Inferior parietal cortex (tissue), 1 donor: ENCODE results near the gene TMSB10.
"Not testable (repeated sequence)": the region's sequence is repeated elsewhere in the genome, so short reads cannot be mapped to it uniquely, and the experiment has no call there.

Source experiments
- DNase-seq: peaks from one replicate; pipeline ENCODE4 v3.0.0-alpha.2; 2016; ENCODE audit errors: extremely low spot score

Gene TMSB10

DNA sequence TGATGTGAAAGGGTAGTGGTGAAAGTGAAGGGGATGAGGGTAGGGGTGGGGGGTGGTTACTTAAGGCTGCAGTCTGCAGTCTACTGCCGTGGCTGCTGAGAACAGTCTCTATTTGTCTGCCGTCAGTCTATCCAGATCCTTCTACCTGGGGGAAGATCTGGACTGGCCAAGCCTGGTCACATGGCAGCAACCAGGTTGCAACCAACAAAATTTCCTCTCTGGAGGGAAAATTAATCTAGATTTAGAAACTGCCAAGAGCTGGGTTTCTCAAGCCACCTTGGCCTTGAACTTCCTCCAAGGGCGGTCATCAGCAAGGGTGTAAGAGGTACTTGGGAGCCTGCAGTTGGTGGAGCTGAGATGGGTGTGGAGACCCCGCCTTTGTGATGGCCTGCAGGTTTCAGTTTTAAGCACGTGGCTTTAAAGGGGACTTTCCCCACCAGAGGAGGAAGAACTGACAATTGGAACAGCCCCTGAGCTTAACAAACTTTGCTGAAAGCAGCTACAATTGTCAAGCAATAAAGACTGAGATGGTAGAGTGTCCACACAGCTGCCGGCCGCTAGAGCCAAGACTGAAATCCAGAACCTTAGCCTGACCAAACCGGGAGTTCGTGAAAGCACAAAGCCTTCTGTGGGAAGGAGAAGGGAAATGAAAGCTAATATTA, 34.1 kb downstream of the TMSB10 start:
- DNase-seq = no peak

DNA sequence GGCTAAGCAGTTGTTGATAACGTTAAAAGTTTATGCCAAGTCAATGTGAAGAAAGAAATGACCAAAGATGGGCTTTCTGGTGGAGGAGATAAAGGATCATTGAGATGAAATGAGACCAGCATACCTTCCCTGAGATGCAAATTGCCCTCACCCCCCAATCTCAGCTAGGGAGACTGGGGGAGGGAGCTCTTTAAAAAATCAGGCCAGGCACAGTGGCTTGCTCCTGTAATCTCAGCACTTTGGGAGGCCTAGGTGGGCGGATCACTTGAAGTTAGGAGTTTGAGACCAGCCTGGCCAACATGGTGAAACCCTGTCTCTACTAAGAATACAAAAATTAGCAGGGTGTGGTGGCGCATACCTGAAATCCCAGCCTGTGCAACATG, 34.6 kb downstream of the TMSB10 start:
- no peak for DNase-seq

DNA sequence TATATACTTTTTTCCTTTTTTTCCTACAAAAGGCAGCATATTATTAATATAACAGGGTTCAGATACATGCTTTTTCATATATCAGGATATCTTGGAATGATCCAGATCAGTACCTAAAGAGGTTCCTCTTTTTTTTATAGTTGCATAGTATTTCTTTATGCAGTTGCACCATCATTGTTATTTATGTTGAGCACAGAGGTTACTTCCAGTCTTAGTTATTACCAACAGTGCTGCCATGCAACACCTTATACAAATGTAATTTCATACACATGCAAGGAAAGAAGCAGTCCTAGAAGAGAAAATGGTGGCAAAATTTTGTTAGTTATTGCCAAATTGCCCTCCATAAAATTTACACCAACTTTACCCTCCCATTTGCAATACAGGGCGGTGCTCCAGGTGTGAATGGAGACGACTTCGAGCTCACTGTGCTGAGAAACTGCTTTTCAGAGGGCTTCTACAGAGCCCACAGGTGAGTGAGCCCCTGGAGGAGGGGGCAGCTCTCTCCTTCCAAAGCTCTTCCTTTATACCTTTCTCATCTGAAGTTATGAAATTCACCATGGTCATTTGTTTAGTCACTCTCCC, 35.5 kb downstream of the TMSB10 start:
- DNase-seq = no peak

DNA sequence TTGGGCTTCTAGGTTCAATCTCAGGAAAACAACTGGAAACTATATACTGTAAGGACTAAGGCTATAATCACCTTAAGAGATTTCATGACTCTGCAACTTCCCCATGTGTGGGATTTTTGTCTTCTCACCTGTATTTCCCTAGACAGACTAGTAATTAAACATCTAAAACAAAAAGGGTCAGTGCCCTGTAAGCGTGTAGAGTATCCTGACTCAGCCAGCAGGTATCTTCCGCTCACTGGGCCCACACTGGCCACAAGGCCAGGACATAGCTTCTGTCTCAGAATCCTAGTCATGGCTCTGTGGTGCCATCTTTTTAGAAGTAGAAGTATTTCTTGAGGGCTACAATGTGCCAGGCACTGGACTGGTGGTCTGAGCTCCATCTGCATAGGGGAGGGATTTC, 36.7 kb downstream of the TMSB10 start:
- DNase-seq = no peak

DNA sequence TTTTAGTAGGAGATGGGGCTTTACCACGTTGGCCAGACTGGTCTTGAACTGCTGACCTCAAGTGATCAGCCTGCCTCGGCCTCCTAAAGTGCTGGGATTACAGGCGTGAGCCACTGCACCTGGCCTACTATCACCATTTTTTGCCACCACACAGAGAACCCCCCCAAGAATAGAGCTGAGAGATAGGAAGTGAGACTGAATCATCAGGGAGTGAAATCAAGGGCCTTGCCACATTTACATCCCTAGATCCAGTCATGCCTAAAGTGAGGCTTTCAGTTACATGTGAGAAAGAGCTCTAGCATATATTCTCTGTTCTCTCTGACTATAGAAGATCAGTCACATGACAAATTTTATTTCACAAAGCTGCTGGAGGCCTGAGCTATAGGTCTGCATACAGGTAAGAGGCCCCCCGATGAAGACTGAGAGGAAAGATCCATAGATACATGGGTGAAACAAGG, 37.5 kb downstream of the TMSB10 start:
- no peak for DNase-seq

DNA sequence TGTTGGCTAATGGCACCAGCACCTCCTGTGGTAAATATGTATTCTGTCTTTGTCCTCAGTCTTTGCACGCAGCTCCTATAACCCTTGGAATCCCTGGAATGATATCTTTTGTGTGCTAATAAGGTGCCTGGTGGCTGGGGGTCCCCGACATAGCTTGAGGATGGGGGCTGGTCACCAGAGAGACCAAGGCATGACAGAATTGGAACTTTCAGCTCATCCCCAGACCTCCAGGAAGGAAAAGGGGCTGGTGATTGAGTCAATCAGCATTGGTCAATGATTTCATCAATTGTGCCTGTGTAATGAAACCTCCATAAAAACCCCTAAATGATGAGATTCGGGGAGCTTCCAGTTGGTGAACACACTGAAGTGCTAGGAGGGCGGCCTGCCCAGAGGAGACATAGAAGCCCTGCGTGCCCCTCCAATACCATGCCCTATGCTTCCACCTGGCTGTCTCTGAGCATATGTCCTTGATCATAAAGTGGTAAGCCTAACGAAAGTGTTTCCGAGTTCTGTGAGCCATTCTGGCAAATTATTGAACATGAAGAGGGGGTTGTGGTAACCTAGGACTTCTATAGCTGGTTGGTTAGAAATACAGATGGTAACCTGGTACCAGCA, 38.9 kb downstream of the TMSB10 start:
- DNase-seq = no peak

DNA sequence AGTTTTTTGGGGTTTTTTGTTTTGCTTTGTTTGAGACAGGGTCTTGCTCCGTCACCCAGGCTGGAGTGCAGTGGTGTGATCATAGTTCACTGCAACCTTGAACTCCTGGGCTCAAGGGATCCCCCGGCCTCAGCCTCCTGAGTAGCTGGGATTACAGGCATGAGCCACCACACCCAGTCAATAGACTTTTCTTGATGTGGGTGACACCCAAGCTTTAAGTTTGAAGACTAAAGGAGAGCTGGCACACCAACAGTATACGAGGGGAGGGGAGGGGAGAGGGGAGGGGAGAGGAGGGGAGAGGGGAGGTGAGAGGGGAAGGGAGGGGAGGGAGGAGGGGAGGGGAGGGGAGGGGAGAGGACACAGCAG, 40.4 kb downstream of the TMSB10 start:
- not testable (repeated sequence) for DNase-seq

DNA sequence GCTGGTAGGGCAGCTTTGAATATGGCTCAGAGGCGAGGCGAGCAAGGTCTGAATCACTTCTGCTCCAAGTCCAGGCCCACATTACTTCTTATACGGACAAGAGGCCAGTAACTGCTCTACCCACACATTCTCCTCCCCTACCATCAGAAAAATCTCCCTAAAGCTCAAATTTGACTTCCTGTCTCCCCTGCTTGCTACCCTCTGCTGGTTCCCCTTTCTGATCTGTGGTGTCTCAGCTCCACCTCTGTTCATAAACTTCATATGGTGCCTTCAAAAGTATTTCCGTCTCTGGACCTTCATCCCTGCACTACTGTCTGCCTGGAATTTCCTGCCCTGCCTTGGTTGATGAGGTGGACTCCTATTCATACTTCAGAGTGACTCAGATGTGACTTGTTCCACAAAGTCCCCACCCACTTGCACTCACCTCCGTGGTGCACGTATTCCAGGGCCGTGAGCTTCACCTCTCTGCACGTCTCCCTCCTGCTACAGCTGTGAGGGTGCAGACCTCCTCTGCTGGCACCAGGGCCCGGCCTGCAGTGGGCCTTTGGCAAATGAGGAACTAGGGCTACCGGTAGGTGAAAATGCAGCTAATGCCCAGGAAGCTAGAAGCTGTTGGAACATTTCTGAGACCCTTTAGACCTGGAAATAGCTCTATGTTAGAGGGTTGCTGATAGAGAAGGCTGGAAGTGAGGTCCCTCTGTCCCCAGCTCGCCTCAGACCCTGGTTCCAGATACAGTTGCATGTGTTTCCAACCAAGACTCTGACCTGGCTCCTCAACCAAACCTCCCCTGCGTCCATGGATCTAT, 41.0 kb downstream of the TMSB10 start:
- no peak for DNase-seq

DNA sequence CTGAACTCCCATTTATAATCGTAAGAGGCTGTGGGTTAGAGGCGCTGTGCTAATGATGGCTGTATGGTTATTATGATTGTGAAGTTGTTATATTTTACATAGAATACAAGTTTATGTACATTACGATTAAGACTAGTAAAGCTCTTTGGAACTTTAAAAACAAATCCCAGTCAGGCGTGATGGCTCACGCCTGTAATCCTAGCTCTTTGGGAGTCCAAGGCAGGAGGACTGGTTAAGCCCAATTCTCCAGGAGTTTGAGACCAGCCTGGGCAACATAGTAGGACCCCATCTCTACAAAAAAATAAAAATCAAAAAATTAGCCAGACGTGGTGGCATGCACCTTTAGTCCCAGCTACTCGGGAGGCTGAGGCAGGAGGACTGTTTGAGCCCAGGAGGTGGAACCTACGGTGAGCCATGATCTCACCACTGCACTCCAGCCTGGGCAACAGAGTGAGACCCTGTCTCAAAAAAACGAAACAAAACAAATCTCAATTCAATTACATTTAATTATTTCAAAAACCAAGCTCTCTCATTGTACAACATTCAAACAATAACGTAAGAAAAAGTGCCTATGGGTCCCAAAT, 41.6 kb downstream of the TMSB10 start:
- DNase-seq = no peak

DNA sequence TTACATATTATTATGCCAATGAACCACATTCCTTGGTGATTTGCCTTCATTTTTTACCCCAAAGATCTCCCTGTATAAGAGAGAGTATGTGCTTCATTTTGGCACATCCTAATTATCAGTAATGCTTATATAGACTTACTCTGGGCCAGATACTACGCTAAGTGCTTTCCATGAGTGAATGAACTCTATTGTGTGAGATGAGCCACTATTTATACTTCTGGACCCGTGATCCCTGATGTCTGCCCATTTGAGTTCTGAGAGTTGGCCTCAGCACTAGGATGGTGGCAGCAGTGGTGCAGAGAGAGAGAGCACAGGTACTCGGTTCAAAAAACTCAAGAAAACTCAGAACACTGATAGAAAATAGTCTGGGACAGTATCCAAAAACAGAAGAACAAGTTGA, 48.1 kb downstream of the TMSB10 start:
- no peak for DNase-seq

DNA sequence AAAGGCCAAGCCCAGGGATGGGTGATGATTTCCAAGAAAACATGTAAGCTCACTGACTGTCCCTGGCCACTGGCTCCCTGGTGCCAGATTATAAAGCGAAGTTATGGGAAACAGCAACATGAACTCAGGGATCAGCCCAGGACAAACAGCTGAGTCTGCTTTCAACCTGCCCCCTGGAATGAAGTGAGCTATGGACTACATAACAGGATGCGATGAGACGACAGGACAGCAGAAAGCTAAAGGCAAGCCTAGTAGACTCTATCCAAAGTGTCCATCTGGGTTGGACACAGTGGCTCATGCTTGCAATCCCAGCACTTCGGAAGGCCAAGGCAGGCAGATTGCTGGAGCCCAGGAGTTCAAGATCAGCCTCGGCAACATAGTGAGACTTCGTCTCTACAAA, 48.9 kb downstream of the TMSB10 start:
- DNase-seq = no peak
